Measurements from ENCODE around the gene SPAG16.
"Not testable (repeated sequence)": the region's sequence is repeated elsewhere in the genome, so short reads cannot be mapped to it uniquely, and the experiment has no call there.

SPAG16 gene

GRCh38 chr2:213274143-213274542, 10.1 kb upstream of the SPAG16 start:
- no peak for DNase-seq

DNA sequence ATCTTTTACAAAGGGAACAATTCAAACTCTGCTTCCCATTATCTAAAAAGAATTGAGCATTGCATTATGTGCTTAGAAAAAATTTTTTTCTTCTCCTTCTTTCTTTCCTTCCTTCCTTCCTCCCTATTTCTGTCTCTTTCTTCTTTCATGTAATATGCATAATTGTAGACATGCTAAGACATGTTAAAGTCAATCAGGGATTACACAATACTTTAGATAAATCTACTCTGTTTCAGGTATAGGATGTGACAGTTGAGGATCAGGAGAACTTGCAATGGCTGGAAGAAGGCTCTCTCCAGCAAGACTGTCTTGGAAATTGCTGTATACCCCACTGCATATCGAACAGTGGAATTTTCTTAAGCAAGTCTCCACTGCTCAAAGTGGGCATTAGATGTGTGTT, 9.0 kb upstream of the SPAG16 start:
- DNase-seq = no peak

- DNase-seq = not testable (repeated sequence)
Measured at GRCh38 chr2:213277134-213277533, 7.1 kb upstream of the SPAG16 start.

DNA sequence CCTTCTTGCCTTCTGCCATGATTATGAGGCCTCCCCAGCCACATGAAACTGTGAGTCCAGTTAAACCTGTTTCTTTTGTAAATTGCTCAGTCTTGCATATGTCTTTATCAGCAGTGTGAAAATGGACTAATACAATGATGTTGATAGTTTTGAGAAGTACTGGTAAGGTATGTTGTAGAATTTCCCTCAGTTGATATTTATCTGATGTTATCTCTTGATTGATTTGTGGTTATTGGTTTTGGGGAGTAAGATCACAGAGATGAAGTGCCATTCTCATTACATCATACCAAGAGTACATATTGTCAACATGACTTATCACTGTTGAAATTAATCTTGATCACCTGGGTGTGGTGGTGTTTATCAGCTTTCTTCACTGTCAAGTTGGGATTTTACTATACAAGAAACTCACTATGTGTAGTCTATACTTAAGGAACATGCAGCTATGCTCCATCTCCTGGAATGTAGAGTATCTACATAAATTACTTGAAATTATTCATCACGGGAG, 5.1 kb upstream of the SPAG16 start:
- no peak for DNase-seq

GRCh38 chr2:213279971-213280370, 4.3 kb upstream of the SPAG16 start:
- no peak for DNase-seq

- no peak for DNase-seq
Measured at GRCh38 chr2:213281156-213281555, 3.1 kb upstream of the SPAG16 start.

- no peak for DNase-seq
Measured at GRCh38 chr2:213285404-213285803, 1.1 kb downstream of the SPAG16 start.

DNA sequence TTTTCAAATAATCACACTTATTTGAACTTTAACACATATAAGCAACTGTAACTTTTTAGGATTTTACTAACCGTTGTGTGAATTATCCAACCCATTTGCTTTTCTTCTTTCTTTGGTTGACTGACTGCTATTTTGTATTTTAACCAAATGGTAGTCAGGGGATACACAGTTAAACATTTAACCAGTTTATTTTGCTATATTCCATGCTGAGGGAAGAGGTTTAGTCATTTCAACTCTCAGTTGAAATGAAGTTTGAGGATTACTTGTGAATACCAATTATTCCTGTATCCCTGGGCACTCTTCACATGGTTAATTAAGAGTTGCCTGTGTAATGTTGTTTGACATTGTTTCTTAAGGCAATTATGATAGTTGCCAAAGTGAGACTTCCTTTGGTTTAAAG, 1.9 kb downstream of the SPAG16 start:
- no peak for DNase-seq

GRCh38 chr2:213288913-213289700, 4.8 kb downstream of the SPAG16 start:
- no peak for DNase-seq

DNA sequence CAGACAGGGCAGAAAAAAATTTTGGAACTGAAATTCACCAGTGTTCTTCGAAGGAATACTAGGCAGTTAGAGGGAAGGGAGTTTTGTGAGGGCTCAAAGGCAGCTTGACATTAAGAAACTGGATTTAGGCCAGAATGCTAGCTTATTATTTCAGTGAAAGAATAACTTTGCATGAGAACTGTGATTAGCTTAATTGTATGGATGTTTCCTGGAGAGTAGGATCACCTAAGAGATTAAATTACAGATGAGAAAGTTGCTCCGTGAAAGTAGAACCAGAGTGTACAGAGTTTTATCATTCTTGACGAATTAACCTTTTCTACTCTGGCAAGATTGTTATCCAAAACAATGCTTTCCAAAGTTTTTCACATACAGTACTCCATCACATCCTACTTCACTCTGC, 6.2 kb downstream of the SPAG16 start:
- no peak for DNase-seq

DNA sequence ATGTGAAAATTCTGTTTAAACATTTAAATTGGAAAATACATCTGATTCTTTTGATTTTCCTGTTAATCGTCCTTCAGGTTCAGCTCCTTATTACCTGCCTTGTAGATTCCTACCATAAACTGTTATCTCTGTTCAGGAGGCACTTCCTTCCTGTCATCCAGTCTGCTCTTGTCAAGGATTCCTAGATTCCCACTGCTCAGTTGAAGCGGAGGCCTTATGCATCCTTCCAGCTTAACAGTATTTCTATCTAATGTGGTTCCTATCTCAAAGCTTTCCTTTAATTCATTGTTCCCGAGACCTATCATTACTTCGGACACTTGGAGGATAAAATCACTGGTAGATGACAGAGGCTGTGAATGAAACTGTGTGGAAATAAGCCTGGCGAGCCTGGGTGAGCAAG, 12.0 kb downstream of the SPAG16 start:
- DNase-seq = no peak

GRCh38 chr2:213306316-213306942, 22.2 kb downstream of the SPAG16 start:
- no peak for DNase-seq

- DNase-seq = no peak
Measured at GRCh38 chr2:213315168-213315876, 31.1 kb downstream of the SPAG16 start.

DNA sequence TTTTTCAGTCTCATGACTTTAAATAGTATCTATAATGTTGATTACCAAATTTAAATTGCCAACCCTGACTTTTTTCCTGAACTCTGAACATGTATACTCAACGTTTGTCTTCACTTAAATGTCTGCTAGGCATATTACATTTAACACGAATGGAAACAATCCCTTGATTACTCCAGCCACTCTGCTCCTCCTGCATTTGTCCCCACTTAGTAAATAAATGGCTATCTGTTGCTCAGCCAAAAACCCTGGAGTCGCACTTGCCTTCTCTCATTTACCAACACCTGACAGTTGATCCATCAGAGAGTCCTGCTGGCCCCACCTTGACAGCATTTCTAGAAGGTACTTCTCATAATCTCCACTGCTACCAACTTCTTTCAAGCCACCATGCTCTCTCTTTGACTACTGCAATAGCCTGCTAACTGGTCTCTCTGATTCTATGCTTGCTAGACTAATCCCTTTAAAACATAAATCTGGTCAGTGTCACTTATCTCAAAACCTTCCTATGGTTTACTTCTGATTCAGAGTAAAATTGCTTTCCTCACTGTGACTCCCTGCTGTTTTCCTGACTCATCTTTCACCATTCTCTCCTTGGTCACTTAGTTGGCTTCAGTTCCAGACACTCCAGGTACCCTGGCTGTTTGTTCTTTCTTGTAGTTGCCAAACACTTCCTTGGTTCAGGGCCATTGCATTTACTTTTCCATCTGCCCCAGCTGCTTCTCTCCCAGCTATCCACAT, 31.9 kb downstream of the SPAG16 start:
- DNase-seq = no peak

DNA sequence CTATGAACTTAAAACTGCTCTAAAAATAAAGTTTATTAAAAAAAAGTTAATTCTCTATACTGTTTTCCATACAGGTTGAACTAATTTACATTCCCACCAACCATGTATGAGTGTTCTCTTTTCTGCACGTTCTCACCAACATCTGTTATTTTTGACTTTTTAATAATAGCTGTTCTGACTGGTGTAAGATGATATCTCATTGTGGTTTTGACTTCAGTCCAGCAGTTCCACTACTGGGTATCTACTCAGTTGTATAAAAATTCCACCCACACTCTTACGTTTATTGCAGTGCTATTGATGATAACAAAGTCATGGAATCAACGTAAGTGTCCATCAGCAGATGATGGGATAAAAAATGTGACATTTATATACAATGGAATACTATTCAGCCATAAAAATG, 33.7 kb downstream of the SPAG16 start:
- DNase-seq = no peak

GRCh38 chr2:213320604-213321003, 36.3 kb downstream of the SPAG16 start:
- no peak for DNase-seq

GRCh38 chr2:213336253-213336770, 52.0 kb downstream of the SPAG16 start:
- no peak for DNase-seq

GRCh38 chr2:213353419-213353818, 69.2 kb downstream of the SPAG16 start:
- no peak for DNase-seq

GRCh38 chr2:213376644-213377043, 92.4 kb downstream of the SPAG16 start:
- no peak for DNase-seq

- DNase-seq = not testable (repeated sequence)
Measured at GRCh38 chr2:213407027-213407426, 122.8 kb downstream of the SPAG16 start.

DNA sequence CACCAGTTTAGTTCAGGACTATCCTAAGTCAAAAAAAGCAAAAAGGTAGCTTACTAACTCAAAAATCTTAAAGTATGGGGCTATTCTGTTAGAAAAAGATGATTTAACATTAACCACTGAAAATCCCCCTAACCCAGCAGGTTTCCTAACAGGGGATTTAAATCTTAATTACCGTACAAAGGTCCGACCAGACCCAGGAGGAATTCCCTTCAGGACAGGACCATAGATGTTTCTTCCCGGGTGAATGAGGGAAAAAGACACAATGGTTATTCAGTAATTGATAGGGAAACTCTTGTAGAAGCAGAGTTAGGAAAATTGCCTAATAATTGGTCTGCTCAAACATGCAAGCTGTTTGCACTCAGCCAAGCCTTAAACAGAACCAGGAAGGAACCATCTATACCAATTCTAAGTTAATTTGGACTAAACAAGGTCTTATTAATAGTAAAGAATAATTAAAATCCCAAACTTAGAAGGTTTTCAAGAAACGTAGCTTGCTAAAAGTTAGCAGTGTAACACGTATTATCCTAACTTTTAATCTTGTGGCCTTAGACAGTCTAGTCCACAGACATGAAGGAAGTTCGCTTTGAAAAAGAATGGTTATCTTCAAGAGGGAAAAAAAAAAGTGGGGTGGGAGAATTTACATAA, 124.3 kb downstream of the SPAG16 start:
- not testable (repeated sequence) for DNase-seq

GRCh38 chr2:213410687-213411086, 126.4 kb downstream of the SPAG16 start:
- not testable (repeated sequence) for DNase-seq

Measured in NCI-H1048 (cell line).